ENCODE measurements around the gene RPGRIP1. TPM values are rescaled to one million over a fixed set of nuclear protein-coding genes. Genes with fewer than 3 reads are reported as not detected.

The RPGRIP1 gene
- total RNA-seq, 1 experiment from 2014 or later, result 0.07 TPM

DNA sequence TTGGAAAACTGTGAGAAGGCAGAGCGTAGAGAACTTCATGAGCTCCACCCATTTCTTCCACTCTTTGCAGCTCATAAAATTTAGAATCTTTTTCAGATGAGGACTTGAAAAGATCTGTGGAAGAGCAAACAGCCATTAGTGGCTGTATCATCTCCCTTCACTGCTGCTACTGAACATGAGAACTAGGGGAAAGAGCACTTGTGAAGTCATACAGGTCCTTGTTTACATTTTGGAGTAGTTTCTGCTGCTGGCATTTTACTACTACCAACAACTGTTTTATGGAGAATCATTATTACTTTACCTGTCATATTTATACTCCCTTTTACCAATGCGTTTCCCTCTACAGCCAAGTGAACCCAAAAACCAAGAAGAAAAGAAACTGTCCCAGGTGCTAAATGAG, 41.0 kb downstream of the RPGRIP1 start:
- no peak overlapping the region for H3K23ac ChIP-seq (ENCODE audit: insufficient read length, low read depth, low read length)
- no peak overlapping the region for H3K14ac ChIP-seq (ENCODE audit: insufficient read depth, low read length)
- H3K18ac ChIP-seq (ENCODE audit: insufficient read length, low read depth, low read length), result no peak overlapping the region
- no peaks in the 10 kb centered on the region for H3K23me2 ChIP-seq (ENCODE audit: insufficient read length, low read depth, low read length, poor library complexity, severe bottlenecking)
- H2AK5ac ChIP-seq (ENCODE audit: insufficient read length, low read length), result no peak overlapping the region
- H3K4me2 ChIP-seq (ENCODE audit: insufficient read depth, insufficient read length, low read length), result no peak overlapping the region
- Mint-ChIP-seq H3K4me1 (peaks cover 14 to 15% of the 10 kb centered on the region in 2 experiments), H3K9me3 (peaks cover 0 to 2% of the 10 kb centered on the region in 2 experiments; a peak in 1 of 5 replicates), H3K27ac (no peak overlapping the region), H3K4me3 (no peak overlapping the region), H3K36me3 (ENCODE audit: insufficient read depth in 1 of 3, low read depth in 3 of 3) (no peaks in the 10 kb centered on the region), H3K27me3 (ENCODE audit: low read depth) (no peaks in the 10 kb centered on the region; the same call in none of the 2 replicates)
- no peak overlapping the region for H3K9ac ChIP-seq (ENCODE audit: extremely low read depth, insufficient read length, low read length)
- H4K91ac ChIP-seq (ENCODE audit: insufficient read length, low read depth, low read length), result no peak overlapping the region
- H3K9me3 ChIP-seq (ENCODE audit: control insufficient read depth, low read depth, low read length), result no peaks in the 10 kb centered on the region
- no peak overlapping the region for H2BK15ac ChIP-seq (ENCODE audit: low read depth, low read length)
- no peaks in the 10 kb centered on the region for H3K79me2 ChIP-seq (ENCODE audit: insufficient read depth, low read length)
- TF ChIP-seq, protein P1, sequence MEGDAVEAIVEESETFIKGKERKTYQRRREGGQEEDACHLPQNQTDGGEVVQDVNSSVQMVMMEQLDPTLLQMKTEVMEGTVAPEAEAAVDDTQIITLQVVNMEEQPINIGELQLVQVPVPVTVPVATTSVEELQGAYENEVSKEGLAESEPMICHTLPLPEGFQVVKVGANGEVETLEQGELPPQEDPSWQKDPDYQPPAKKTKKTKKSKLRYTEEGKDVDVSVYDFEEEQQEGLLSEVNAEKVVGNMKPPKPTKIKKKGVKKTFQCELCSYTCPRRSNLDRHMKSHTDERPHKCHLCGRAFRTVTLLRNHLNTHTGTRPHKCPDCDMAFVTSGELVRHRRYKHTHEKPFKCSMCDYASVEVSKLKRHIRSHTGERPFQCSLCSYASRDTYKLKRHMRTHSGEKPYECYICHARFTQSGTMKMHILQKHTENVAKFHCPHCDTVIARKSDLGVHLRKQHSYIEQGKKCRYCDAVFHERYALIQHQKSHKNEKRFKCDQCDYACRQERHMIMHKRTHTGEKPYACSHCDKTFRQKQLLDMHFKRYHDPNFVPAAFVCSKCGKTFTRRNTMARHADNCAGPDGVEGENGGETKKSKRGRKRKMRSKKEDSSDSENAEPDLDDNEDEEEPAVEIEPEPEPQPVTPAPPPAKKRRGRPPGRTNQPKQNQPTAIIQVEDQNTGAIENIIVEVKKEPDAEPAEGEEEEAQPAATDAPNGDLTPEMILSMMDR (conservative IDR thresholded peaks at IDR 0.05), result no peak
- H3K79me1 ChIP-seq (ENCODE audit: insufficient read depth, low read depth, low read length, poor library complexity, severe bottlenecking), result no peaks in the 10 kb centered on the region
- H4K20me1 ChIP-seq (ENCODE audit: control insufficient read depth, insufficient read depth, insufficient read length), result no peaks in the 10 kb centered on the region
- no peak overlapping the region for H3K4ac ChIP-seq (ENCODE audit: low read depth, low read length)
- no peak overlapping the region for H2BK20ac ChIP-seq (ENCODE audit: low read depth, low read length, poor library complexity, severe bottlenecking)
- H3K56ac ChIP-seq (ENCODE audit: insufficient read length, low read depth, low read length), result no peak overlapping the region
- H3K27ac ChIP-seq (ENCODE audit: insufficient read length, low read depth, low read length), result no peak overlapping the region
- no peaks in the 10 kb centered on the region for H3K27me3 ChIP-seq (ENCODE audit: insufficient read depth, low read length)
- H2AFZ ChIP-seq (ENCODE audit: low read length), result no peak overlapping the region
- no peak overlapping the region for H4K5ac ChIP-seq (ENCODE audit: insufficient read length, low read depth, low read length)
- H3K4me1 ChIP-seq (ENCODE audit: insufficient read depth, low read length), result peaks cover 3% of the 10 kb centered on the region; the same call in 1 of the 2 replicates
- H3T11ph ChIP-seq (ENCODE audit: low read length), result no peak overlapping the region
- no peak overlapping the region for H2BK120ac ChIP-seq (ENCODE audit: low read depth, low read length, poor library complexity, severe bottlenecking)
- H2BK12ac ChIP-seq (ENCODE audit: insufficient read length, low read depth, low read length), result no peak overlapping the region
- no peak for DNase-seq
- H4K8ac ChIP-seq (replicated peaks; ENCODE audit: insufficient read length, low read depth, low read length), result no peak overlapping the region
- no peak overlapping the region for H2BK5ac ChIP-seq (ENCODE audit: insufficient read length, low read length)
- WGBS (ENCODE audit: extremely low coverage, insufficient read length, low lambda C conversion rate), result no CpG with 5 or more reads among the region's 2 CpGs
